Urothelium cell line (cell line): ENCODE measurements around the gene E2F4.

Experiments
- DNase-seq: peaks from one replicate; pipeline ENCODE4 v3.0.0; 2011; ENCODE audit warnings: low spot score, mixed read lengths
- FAIRE-seq: peaks from 2 replicates; lab custom pipeline; 2011; peaks lifted over from hg19 to GRCh38; lab: Jason Lieb, UNC

The E2F4 gene

GRCh38 chr16:67230809-67231660 is 39.1 kb downstream of the E2F4 start:
- FAIRE-seq, result no peak
- no peak for DNase-seq

DNA sequence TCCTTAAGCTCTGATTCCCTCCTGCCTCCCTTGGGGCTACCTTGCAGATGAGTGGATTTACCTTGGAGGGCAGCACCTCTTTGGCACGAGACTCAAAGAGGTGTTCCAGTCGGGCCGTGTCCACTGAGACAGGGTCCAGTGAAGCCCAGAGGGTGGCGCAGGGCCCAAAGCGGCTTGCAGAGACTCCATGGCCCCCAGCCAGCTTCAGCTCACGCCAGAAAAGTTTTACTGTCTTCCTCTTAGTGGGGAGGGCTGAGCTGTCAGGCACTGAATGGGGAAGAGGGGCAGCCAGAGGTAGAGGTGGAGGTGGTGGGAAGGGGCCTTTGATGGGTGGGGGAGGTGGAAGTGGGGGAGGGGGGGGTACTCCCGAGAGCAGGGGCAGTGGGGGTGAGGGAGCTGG is 41.6 kb downstream of the E2F4 start:
- FAIRE-seq (no peak), DNase-seq (no peak)

- FAIRE-seq (no peak), DNase-seq (no peak)
These were observed 42.2 kb downstream of the E2F4 start for GRCh38 chr16:67234180-67234597.

DNA sequence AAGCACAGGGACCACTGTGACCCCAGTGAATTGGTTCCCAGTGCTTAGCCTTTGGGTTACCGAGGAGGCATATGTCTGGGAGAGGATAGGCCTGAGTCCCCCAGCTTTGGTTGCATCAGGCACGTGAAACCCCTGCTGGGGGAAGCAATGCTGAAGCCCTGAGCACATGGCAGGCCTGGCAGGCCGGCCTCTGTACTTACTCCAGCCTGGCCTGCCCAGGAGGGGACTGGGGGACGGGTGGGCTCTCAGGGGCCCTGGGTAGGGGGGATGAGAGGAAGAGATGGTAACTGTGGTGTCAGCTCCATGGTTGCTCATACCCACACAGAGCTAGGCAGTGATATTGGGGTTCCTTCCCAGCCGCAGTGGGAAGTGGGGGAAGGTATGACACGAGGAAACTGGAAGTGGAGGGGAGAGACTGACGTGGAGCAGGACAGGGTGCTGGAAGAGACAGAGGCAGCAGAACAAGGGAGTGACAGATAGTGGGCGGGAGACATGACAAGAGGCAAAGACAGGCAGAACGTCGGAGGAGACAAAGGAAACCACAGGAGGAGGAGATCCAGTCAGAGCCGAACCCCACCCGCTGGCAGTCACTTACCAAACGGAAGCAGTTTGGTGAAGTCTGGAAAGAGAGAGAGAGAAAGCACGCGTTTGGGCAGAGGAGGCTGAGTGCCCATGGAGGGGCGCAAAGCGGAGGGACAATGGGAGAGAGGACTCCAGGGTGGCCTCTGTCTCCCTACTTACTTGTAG is 44.0 kb downstream of the E2F4 start:
- FAIRE-seq (no peak), DNase-seq (no peak)

DNA sequence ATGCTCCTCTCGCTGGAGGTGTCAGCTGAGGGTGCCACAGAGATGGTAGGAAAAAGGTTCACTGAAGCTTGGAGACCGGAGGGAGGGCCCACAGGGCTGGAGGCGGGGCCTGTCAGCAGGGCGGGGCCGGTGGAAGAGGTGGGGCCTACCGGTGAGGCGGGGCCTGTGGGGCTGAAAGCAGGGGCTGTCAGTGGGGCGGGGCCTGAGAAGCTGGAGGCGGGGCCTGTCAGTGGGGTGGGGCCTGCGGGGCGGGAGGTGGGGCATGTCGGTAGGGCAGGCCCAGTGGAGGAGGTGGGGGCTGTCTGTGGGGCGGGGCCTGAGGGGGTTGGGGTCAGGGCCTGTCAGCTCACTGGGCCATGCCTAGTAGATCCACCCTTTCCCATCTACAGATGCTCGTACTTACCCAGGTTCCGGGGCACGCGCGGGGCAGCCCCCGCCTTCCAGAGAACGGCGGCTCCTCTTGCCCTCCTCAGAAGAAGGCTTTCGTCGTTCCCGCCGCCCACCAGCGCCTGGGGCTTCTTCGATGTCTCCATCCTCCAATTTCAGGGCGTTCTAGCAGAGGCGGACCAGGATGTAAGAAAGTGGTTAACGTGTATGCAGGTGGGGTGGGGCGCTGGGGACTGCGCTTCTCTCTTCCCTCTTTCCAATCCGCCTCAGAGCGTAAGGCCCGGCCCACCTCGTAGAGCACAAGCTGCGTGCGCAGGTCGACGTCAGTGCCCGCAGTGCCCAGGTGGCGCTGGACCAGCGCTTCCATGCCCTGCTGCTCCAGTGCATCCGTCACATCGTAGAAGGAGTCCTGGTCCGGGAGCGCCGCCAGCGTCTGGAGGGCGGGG is 44.8 kb downstream of the E2F4 start:
- DNase-seq (peak; percentile 79), FAIRE-seq (no peak)

DNA sequence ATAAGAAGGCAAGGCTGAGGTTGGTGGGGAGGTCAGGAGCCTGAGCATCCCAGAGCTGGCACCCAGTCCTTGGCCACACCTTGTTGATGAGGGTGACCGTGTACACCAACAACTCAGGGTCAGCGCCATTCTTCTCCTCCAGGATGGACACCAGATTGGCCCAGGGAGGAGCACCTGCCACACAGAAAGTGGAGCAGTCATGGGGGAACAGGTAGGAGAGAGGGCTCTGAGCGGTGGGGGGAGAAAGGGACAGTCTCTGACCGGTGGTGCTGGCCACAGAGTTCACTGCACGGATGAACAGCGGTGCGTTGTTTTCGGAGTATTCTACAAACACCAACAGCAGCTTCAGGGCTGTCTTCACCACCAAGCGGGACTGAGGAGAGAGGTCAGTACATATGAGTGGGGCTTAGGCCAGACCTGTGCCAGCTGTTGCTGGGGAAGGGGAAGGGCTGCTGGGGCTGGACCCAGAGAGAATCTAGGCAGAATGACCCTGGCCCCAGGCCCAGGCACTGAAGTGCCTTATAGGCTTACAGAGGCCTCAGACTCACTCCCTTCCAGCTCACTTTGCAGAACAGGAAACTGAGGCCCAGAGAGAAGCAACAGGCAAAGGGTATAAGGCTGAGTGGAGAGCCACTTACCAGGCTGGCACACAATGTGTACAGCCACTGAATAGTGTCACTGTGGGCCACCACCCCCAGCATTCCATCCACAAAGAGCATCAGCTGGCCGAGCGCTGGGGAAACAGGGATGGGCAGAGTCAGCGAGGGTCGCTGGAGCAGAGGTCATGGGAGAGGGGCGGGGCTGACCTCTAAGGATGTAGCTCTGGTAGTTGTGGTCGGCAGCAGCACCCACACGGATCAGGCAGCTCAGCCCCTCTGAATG is 45.7 kb downstream of the E2F4 start:
- no peak for FAIRE-seq
- no peak for DNase-seq

- DNase-seq (no peak), FAIRE-seq (no peak)
These were observed 46.3 kb downstream of the E2F4 start for GRCh38 chr16:67238278-67238575.

GRCh38 chr16:67238806-67239470 is 47.0 kb downstream of the E2F4 start:
- FAIRE-seq (no peak), DNase-seq (no peak)

DNA sequence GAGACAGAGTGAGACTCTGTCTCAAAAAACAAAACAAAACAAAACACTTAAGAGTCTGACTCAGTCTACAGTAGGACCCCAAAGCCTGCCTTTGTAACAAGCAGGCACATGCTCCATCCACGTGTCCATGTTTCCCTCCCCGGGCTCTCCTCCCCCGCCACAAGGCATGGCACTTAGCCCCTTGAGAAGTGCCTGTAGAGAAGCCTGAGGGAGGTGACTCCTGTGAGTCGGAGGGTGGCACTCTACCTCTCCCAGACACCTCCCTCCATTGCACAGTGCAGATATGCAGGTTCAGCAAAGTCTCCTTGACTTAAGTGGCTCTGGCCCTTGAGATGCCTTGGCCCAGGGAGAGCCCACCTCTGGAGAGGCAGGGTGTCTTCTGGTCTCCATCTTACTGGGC is 48.6 kb downstream of the E2F4 start:
- FAIRE-seq, result no peak
- no peak for DNase-seq

GRCh38 chr16:67241008-67241900 is 49.3 kb downstream of the E2F4 start:
- DNase-seq, result peak; percentile 72
- FAIRE-seq, result no peak

GRCh38 chr16:67242138-67242730 is 50.3 kb downstream of the E2F4 start:
- FAIRE-seq, result no peak
- no peak for DNase-seq

DNA sequence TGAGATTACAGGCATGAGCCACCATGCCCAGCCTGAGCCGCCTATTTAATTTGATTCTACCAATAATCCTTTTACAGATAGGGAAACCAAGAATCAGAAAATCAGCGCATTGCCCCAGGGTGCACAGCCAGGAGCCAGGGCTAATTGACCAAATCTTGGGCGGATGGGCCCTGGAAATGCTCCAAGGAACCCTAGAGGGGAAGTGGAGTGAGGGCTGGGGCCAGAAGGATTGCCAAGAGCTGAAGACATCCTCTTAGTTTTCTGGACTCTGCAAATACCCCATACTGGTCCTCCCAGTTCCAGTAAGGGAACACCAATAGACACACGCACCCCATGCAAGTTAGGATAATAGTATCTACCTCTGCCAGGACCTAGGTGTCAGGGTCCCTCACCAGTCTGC is 51.5 kb downstream of the E2F4 start:
- DNase-seq, result no peak
- no peak for FAIRE-seq

DNA sequence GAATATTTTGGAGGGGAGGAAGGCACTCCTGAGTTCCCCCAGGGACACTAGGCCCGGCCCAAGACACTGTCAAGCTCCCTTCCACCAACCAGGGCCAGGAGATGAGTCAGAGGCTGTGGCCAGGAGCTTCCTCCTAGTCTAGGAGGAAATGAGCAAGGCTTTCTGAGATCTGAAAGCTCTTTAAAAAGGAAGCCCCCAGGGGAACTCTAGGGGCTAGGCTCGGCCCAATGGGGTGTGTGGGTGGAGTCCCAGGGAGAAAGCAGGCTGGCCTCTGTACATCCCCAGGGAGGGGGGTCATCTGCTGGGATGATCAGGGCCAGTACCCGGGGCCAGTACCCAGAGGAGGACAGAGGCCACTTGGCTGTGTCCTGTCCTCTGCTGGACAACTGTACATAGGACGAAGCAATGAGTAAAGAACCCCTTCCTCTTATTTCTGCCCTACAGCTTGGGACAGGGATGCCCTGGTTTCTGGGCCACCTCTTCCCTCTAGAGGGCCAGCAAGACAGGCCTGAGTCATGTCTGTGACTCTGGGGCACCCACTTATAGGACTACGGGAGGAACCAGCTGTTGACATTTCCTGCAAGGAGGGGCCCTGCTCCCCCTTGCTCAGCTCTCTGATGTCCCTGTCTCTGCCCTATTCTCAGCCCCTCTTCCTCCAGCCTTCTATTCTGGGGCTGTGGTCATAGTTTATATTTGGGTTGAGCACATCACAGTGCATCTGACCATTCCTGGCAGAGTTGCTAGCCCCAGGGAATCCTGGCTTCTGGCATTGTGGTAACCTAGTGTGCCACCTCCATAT is 52.6 kb downstream of the E2F4 start:
- DNase-seq, result peak; percentile 64
- FAIRE-seq, result no peak

- DNase-seq (no peak), FAIRE-seq (no peak)
These were observed 53.2 kb downstream of the E2F4 start for GRCh38 chr16:67245186-67245585.

DNA sequence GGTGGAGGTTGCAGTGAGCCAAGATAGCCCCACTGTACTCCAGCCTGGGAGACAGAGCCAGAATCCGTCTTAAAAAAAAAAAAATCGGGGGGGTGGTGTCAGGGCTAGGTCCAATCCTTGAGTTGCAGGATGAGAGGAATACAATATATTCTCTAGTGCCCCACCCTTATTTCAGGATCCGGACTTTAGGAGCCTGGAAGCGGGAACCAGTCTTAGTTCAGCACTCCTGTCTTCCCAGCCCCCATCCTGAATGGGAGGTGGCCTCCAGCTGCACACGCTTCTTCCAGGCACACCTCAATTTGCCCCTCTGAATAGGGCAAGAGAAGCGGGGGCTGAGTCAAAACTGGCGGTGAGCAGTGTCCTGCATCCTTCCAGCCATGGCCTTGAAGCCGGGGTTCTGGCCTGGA is 53.7 kb downstream of the E2F4 start:
- FAIRE-seq (no peak), DNase-seq (no peak)

- no peak for FAIRE-seq
- peak; percentile 73 for DNase-seq
These were observed 54.3 kb downstream of the E2F4 start for GRCh38 chr16:67246081-67246755.

DNA sequence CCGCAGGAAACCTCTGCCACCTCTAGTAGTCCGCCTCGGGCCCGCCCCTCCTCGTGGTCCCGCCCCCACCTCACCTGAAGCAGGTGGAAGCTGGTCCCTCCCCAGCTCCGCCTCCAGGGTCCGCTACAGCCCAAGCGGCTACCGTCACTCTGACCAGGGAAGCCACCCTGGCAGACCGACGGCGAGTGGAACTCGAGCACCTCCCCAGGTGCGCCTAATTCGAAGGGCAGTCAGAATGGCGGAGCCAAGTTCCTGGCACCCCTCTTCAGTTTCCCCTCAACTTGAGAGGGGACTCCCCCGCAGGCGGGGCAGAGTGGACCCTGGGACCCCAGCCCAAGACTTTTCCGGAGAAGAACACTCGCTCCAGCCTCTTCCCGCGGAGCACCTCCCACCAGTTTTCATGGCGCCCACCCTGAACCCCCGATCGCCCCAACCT is 54.8 kb downstream of the E2F4 start:
- FAIRE-seq (no peak), DNase-seq (peak; percentile 44)
